Effector memory CD8-positive, alpha-beta T cell (primary cell): ENCODE measurements around the gene CDK14.

Source experiments
- ATAC-seq: fragments of 150-1000 bp; cut with Tn5 transposase; replicated peaks from 2 replicates; pipeline ENCODE4 v1.10.0; 2021; ENCODE audit warnings: mild to moderate bottlenecking, moderate library complexity
- DNase-seq, 3 experiments: peaks; one replicate each; pipeline ENCODE4 v3.0.0; 2021
- H3K27ac Mint-ChIP-seq, 2 donors: one replicate each; pipeline ENCODE4 v1.8.0; 2022; ENCODE audit warnings: mild to moderate bottlenecking in 2 of 2, mixed read lengths in 2 of 2, moderate library complexity in 2 of 2
- H3K27me3 Mint-ChIP-seq, 2 donors: one replicate each; pipeline ENCODE4 v1.8.0; 2022; ENCODE audit warnings: mixed read lengths in 2 of 2
- H3K36me3 Mint-ChIP-seq: one replicate; pipeline ENCODE4 v1.8.0; 2022; ENCODE audit warnings: mild to moderate bottlenecking, moderate library complexity, mixed read lengths; ENCODE audit not compliant: insufficient read depth
- H3K4me1 Mint-ChIP-seq, 2 donors: one replicate each; pipeline ENCODE4 v1.8.0; 2022; ENCODE audit warnings: low read depth in 2 of 2, mixed read lengths in 2 of 2
- H3K4me3 Mint-ChIP-seq, 2 donors: one replicate each; pipeline ENCODE4 v1.8.0; 2022; ENCODE audit warnings: mild to moderate bottlenecking in 2 of 2, mixed read lengths in 2 of 2, moderate library complexity in 2 of 2
- H3K9me3 Mint-ChIP-seq, 2 donors: one replicate each; pipeline ENCODE4 v1.8.0; 2022; ENCODE audit warnings: mixed read lengths in 2 of 2

CDK14 gene

GRCh38 chr7:91088691-91089090, 492.6 kb downstream of the CDK14 start:
- H3K27ac Mint-ChIP-seq = no peak overlapping the region
- no peaks in the 10 kb centered on the region for H3K36me3 Mint-ChIP-seq
- DNase-seq = no peak
- H3K27me3 Mint-ChIP-seq = no peaks in the 10 kb centered on the region
- H3K9me3 Mint-ChIP-seq = no peaks in the 10 kb centered on the region
- no peak overlapping the region for H3K4me3 Mint-ChIP-seq
- no peaks in the 10 kb centered on the region for H3K4me1 Mint-ChIP-seq
- ATAC-seq = no peak

GRCh38 chr7:91089382-91089963, 493.4 kb downstream of the CDK14 start:
- H3K9me3 Mint-ChIP-seq = no peaks in the 10 kb centered on the region
- no peak overlapping the region for H3K27ac Mint-ChIP-seq
- no peaks in the 10 kb centered on the region for H3K36me3 Mint-ChIP-seq
- H3K27me3 Mint-ChIP-seq = no peaks in the 10 kb centered on the region
- no peak overlapping the region for H3K4me3 Mint-ChIP-seq
- DNase-seq (no peak), ATAC-seq (no peak)
- H3K4me1 Mint-ChIP-seq = no peaks in the 10 kb centered on the region

GRCh38 chr7:91090684-91091083, 494.6 kb downstream of the CDK14 start:
- Mint-ChIP-seq H3K4me3 (no peak overlapping the region), H3K4me1 (no peaks in the 10 kb centered on the region), H3K27me3 (no peaks in the 10 kb centered on the region), H3K36me3 (no peaks in the 10 kb centered on the region), H3K27ac (no peak overlapping the region), H3K9me3 (no peaks in the 10 kb centered on the region)
- ATAC-seq = no peak
- DNase-seq = no peak

- Mint-ChIP-seq H3K27ac (no peak overlapping the region), H3K27me3 (no peaks in the 10 kb centered on the region), H3K4me3 (no peak overlapping the region), H3K36me3 (no peaks in the 10 kb centered on the region), H3K4me1 (no peaks in the 10 kb centered on the region), H3K9me3 (no peaks in the 10 kb centered on the region)
- ATAC-seq (no peak), DNase-seq (no peak)
These were observed 495.5 kb downstream of the CDK14 start for GRCh38 chr7:91091631-91092030.

GRCh38 chr7:91093181-91093580, 497.1 kb downstream of the CDK14 start:
- no peak overlapping the region for H3K27ac Mint-ChIP-seq
- no peaks in the 10 kb centered on the region for H3K36me3 Mint-ChIP-seq
- DNase-seq = no peak
- no peak for ATAC-seq
- no peaks in the 10 kb centered on the region for H3K27me3 Mint-ChIP-seq
- no peaks in the 10 kb centered on the region for H3K4me1 Mint-ChIP-seq
- no peak overlapping the region for H3K4me3 Mint-ChIP-seq
- no peaks in the 10 kb centered on the region for H3K9me3 Mint-ChIP-seq

GRCh38 chr7:91098566-91098965, 502.4 kb downstream of the CDK14 start:
- ATAC-seq (no peak), DNase-seq (no peak)
- no peak overlapping the region for H3K27ac Mint-ChIP-seq
- no peaks in the 10 kb centered on the region for H3K36me3 Mint-ChIP-seq
- no peaks in the 10 kb centered on the region for H3K27me3 Mint-ChIP-seq
- H3K4me1 Mint-ChIP-seq = no peaks in the 10 kb centered on the region
- H3K9me3 Mint-ChIP-seq = no peaks in the 10 kb centered on the region
- H3K4me3 Mint-ChIP-seq = no peak overlapping the region

- no peak for DNase-seq
- Mint-ChIP-seq H3K4me1 (no peaks in the 10 kb centered on the region), H3K36me3 (no peaks in the 10 kb centered on the region), H3K27ac (no peak overlapping the region), H3K27me3 (no peaks in the 10 kb centered on the region), H3K9me3 (no peaks in the 10 kb centered on the region), H3K4me3 (no peak overlapping the region)
- ATAC-seq = no peak
These were observed 507.2 kb downstream of the CDK14 start for GRCh38 chr7:91103363-91103762.

- Mint-ChIP-seq H3K9me3 (no peaks in the 10 kb centered on the region), H3K27me3 (no peaks in the 10 kb centered on the region), H3K4me1 (no peaks in the 10 kb centered on the region), H3K27ac (no peak overlapping the region), H3K4me3 (no peak overlapping the region), H3K36me3 (no peaks in the 10 kb centered on the region)
- no peak for ATAC-seq
- DNase-seq = no peak
These were observed 511.3 kb downstream of the CDK14 start for GRCh38 chr7:91107460-91107859.

- no peaks in the 10 kb centered on the region for H3K36me3 Mint-ChIP-seq
These were observed 513.1 kb downstream of the CDK14 start for GRCh38 chr7:91109200-91109599.

GRCh38 chr7:91112902-91113341, 516.8 kb downstream of the CDK14 start:
- H3K4me1 Mint-ChIP-seq = no peaks in the 10 kb centered on the region
- ATAC-seq (no peak), DNase-seq (no peak)
- no peak overlapping the region for H3K27ac Mint-ChIP-seq
- no peaks in the 10 kb centered on the region for H3K9me3 Mint-ChIP-seq
- no peak overlapping the region for H3K4me3 Mint-ChIP-seq
- H3K36me3 Mint-ChIP-seq = no peaks in the 10 kb centered on the region
- H3K27me3 Mint-ChIP-seq = no peaks in the 10 kb centered on the region

More at GRCh38 chr7:91109200-91109599, 513.1 kb downstream of the CDK14 start:
- Mint-ChIP-seq H3K4me1 (no peaks in the 10 kb centered on the region), H3K4me3 (no peak overlapping the region), H3K27me3 (no peaks in the 10 kb centered on the region), H3K9me3 (no peaks in the 10 kb centered on the region), H3K27ac (no peak overlapping the region)
- no peak for DNase-seq
- no peak for ATAC-seq

- DNase-seq (no peak), ATAC-seq (no peak)
- H3K4me3 Mint-ChIP-seq = no peak overlapping the region
- no peaks in the 10 kb centered on the region for H3K27me3 Mint-ChIP-seq
- no peaks in the 10 kb centered on the region for H3K4me1 Mint-ChIP-seq
- no peaks in the 10 kb centered on the region for H3K9me3 Mint-ChIP-seq
- no peaks in the 10 kb centered on the region for H3K36me3 Mint-ChIP-seq
- no peak overlapping the region for H3K27ac Mint-ChIP-seq
These were observed 518.1 kb downstream of the CDK14 start for GRCh38 chr7:91114232-91114631.

GRCh38 chr7:91126762-91127161, 530.6 kb downstream of the CDK14 start:
- ATAC-seq (no peak), DNase-seq (no peak)
- no peaks in the 10 kb centered on the region for H3K27me3 Mint-ChIP-seq
- no peaks in the 10 kb centered on the region for H3K36me3 Mint-ChIP-seq
- no peaks in the 10 kb centered on the region for H3K4me1 Mint-ChIP-seq
- H3K27ac Mint-ChIP-seq = no peak overlapping the region
- H3K4me3 Mint-ChIP-seq = no peak overlapping the region
- H3K9me3 Mint-ChIP-seq = peaks cover 0 to 5% of the 10 kb centered on the region in 2 donors

- Mint-ChIP-seq H3K27me3 (no peaks in the 10 kb centered on the region), H3K27ac (no peak overlapping the region), H3K4me3 (no peak overlapping the region), H3K9me3 (peaks cover 3 to 5% of the 10 kb centered on the region in 2 donors), H3K4me1 (no peaks in the 10 kb centered on the region), H3K36me3 (no peaks in the 10 kb centered on the region)
- no peak for ATAC-seq
- DNase-seq = no peak
These were observed 531.2 kb downstream of the CDK14 start for GRCh38 chr7:91127325-91127724.

GRCh38 chr7:91127959-91128358, 531.8 kb downstream of the CDK14 start:
- H3K27ac Mint-ChIP-seq = no peak overlapping the region
- H3K9me3 Mint-ChIP-seq = peaks cover 0 to 3% of the 10 kb centered on the region in 2 donors
- H3K4me3 Mint-ChIP-seq = no peak overlapping the region
- no peaks in the 10 kb centered on the region for H3K27me3 Mint-ChIP-seq
- no peak for DNase-seq
- no peaks in the 10 kb centered on the region for H3K4me1 Mint-ChIP-seq
- no peaks in the 10 kb centered on the region for H3K36me3 Mint-ChIP-seq
- no peak for ATAC-seq
